Fibroblast of villous mesenchyme (primary cell): ENCODE measurements around the gene NRXN3. TPM values are rescaled to one million over a fixed set of nuclear protein-coding genes. Genes with fewer than 3 reads are reported as not detected.

Experiments
- DNase-seq: peaks from one replicate; pipeline ENCODE4 v3.0.0-alpha.2; 2010; ENCODE audit warnings: low read depth
- H3K4me3 ChIP-seq: 2 replicates; pipeline ENCODE4 v1.5.1; 2011; ENCODE audit warnings: low read depth, mild to moderate bottlenecking, low read length
- total RNA-seq: library from RNA; depleted of rRNA; stranded (reverse); fragments of >200 nt; gene quantifications from 2 replicates; pipeline ENCODE4 v1.2.3, GENCODE V29; 2012
- TF ChIP-seq, protein P1 (sequence below): IDR thresholded peaks from 2 replicates; pipeline ENCODE4 v1.5.1; 2012; ENCODE audit warnings: low read depth, mild to moderate bottlenecking, low read length; ENCODE audit not compliant: insufficient read depth

The NRXN3 gene
- total RNA-seq, 1 donor, result 7.3 TPM

DNA sequence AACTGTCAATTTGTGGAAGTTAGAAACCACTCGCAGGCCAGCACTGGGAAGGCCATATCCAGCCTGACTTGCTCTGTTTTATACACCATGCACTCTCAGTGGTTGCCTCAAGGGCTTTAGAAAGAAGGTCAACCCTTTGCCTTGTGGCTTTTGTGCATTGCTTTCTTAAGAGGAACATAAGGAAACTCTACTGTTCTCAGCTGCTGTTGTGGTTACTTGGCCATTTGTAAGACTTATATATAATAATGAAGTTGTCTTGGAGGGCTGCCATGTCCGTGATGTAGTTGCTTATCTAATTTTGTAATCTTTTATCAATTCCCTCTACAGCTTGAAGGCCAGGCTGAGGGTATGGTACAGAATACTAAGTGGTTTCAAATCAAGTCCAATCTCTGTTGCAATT lies 1403.3 kb downstream of the NRXN3 start:
- TF ChIP-seq, protein P1, sequence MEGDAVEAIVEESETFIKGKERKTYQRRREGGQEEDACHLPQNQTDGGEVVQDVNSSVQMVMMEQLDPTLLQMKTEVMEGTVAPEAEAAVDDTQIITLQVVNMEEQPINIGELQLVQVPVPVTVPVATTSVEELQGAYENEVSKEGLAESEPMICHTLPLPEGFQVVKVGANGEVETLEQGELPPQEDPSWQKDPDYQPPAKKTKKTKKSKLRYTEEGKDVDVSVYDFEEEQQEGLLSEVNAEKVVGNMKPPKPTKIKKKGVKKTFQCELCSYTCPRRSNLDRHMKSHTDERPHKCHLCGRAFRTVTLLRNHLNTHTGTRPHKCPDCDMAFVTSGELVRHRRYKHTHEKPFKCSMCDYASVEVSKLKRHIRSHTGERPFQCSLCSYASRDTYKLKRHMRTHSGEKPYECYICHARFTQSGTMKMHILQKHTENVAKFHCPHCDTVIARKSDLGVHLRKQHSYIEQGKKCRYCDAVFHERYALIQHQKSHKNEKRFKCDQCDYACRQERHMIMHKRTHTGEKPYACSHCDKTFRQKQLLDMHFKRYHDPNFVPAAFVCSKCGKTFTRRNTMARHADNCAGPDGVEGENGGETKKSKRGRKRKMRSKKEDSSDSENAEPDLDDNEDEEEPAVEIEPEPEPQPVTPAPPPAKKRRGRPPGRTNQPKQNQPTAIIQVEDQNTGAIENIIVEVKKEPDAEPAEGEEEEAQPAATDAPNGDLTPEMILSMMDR, result no peak
- peak; percentile 37 for DNase-seq
- H3K4me3 ChIP-seq, result no peak overlapping the region

DNA sequence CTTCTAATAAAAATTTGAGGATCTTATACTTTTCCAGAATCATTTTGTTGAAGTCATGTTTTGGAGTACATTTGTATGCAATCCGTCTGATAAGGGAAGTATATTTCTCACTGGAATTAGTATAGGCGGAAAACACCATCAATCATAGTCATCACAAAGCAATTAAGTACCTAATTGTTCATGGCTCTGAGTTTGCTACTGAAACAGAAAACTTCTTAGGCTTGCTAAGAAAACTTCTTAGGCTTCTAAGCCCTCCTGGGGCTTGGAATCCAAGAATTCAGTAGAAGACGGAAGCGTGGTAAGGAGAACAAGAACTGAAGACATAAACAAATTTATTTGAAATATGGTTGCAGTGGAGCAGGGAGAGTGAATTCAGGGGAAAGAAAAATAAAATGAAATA lies 1404.9 kb downstream of the NRXN3 start:
- TF ChIP-seq, protein P1, result no peak
- no peak overlapping the region for H3K4me3 ChIP-seq
- DNase-seq, result no peak

DNA sequence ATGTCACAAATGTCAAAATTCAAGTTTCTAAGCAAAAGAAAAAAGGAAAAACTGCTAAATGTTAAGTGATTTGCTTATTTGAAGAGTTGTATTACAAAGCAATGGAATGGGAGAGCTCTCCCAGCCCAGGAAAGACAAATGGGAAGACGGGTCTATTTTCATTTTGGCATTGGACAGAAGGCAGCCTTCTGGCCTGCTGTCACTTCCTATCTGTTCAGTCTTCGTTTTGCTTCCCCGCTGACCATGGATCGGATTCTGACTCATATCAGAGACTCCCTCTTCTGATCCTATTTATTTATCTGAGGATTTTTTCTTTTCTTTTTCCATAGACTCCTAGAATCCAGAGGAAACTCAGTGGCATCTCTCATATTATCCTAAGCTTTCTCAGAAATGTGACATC lies 1406.3 kb downstream of the NRXN3 start:
- TF ChIP-seq, protein P1, result no peak
- no peak overlapping the region for H3K4me3 ChIP-seq
- no peak for DNase-seq

GRCh38 chr14:79578470-79578869 lies 1408.3 kb downstream of the NRXN3 start:
- no peak for DNase-seq
- TF ChIP-seq, protein P1, result no peak
- no peak overlapping the region for H3K4me3 ChIP-seq

GRCh38 chr14:79580414-79580813 lies 1410.2 kb downstream of the NRXN3 start:
- H3K4me3 ChIP-seq, result no peak overlapping the region
- TF ChIP-seq, protein P1, result no peak
- DNase-seq, result no peak

DNA sequence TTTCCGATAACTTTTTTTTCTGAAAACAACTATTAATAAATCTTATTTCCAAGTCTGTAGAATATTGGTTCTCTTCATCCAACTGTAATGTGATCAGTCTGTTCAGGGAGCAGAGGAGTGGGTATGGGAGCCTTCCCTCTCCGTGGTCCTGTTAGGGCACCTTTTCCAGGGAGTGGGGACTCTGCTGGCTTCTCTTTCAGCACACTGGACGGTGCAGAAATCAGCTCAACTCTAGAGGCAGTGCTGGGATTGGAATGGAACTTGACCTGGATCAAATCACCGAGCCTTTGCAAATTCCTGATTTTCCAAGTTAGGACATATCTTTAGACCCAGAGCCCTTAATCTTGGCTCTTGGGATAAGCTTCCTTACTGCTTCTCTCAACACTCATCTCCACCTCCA lies 1410.7 kb downstream of the NRXN3 start:
- TF ChIP-seq, protein P1, result no peak
- DNase-seq, result no peak
- no peak overlapping the region for H3K4me3 ChIP-seq

DNA sequence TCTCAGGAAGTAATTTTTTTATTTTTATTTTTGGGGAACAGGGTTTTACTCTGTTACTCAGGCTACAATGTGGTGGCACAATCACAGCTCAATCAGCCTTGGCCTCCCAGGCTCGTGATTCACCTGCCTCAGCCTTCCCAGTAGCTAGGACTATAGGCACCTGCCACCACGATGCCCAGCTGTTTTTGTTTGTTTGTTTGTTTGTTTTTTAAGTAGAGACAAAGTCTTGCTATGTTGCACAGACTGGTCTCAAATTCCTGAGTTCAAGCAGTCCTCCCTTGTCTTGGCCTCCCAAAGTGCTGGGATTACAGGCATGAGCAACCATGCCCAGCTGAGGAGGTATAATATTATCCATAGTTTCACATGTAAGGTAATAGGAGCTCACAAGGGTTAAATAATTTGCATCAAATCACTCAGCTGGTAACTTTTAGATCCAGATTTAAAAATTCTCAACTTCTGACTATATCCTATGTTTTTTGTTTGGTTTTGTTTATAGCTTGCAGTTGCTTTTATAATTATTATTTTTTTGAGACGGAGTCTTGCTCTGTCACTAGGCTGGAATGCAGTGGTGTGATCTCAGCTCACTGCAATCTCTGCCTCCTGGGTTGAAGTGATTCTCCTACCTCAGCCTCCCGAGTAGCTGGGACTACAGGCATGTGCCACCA lies 1411.9 kb downstream of the NRXN3 start:
- H3K4me3 ChIP-seq, result no peak overlapping the region
- TF ChIP-seq, protein P1, result no peak
- no peak for DNase-seq
